Cardiac atrium fibroblast (primary cell): Measurements from ENCODE around the gene WASF3. TPM values are rescaled to one million over a fixed set of nuclear protein-coding genes. Genes with fewer than 3 reads are reported as not detected.

Experiments used
- total RNA-seq: library from RNA; depleted of rRNA; stranded (reverse); fragments of >200 nt; gene quantifications from 2 replicates; pipeline ENCODE4 v1.2.3, GENCODE V29; 2015

The WASF3 gene
- 13.4 and 27.1 TPM in 2 replicates for total RNA-seq

GRCh38 chr13:26557393-26558073 is at the start of gene WASF3:
Gene WASF3, plus strand, starts transcription at chr13:26557683. Its CDS starts 84,588 bp downstream, at chr13:26642271.

Other genes with a start within 250 kb of the WASF3 start
- not detected in 2 replicates for gene GPR12, start 203.1 kb downstream of the WASF3 start, total RNA-seq